Fibroblast of lung (primary cell): ENCODE data around the gene NUMA1.

ENCODE experiments used
- EZH2 ChIP-seq: IDR thresholded peaks from 2 replicates; pipeline ENCODE4 v1.5.1; 2012; ENCODE audit warnings: low read length, control low read depth, mild to moderate bottlenecking; ENCODE audit errors: missing control alignments
- TF ChIP-seq, protein P1 (sequence below), 2 donors: IDR thresholded peaks in 1 of 2; conservative IDR thresholded peaks in 1 of 2; 1 replicate in 1 of 2; 2 replicates in 1 of 2; pipeline ENCODE4 v1.5.1; 2011 to 2012; ENCODE audit warnings: low read length in 2 of 2, control low read depth in 1 of 2, inconsistent platforms in 1 of 2, low read depth in 1 of 2, mild to moderate bottlenecking in 1 of 2

DNA sequence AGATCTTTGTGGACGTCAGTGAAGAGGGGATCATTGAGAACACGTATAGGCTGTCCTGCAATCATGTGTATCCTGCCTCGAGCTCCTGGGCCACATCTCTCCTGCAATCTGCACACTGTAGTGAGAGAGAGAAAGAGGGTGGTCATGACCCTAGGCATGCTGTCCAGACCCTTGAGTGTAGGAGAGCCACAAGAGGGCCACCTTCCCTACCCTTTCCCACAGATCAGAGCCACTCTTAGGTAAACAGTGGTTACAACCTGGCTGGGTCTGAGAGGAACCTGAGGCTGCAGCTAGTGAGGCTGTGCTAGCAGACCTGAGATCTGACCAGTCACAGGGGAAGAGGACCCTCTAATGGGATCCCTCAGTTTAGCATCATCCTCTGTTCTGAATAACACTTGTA, 85.6 kb downstream of the NUMA1 start:
- TF ChIP-seq, protein P1, sequence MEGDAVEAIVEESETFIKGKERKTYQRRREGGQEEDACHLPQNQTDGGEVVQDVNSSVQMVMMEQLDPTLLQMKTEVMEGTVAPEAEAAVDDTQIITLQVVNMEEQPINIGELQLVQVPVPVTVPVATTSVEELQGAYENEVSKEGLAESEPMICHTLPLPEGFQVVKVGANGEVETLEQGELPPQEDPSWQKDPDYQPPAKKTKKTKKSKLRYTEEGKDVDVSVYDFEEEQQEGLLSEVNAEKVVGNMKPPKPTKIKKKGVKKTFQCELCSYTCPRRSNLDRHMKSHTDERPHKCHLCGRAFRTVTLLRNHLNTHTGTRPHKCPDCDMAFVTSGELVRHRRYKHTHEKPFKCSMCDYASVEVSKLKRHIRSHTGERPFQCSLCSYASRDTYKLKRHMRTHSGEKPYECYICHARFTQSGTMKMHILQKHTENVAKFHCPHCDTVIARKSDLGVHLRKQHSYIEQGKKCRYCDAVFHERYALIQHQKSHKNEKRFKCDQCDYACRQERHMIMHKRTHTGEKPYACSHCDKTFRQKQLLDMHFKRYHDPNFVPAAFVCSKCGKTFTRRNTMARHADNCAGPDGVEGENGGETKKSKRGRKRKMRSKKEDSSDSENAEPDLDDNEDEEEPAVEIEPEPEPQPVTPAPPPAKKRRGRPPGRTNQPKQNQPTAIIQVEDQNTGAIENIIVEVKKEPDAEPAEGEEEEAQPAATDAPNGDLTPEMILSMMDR (conservative IDR thresholded peaks at IDR 0.05 in 1 of 2, IDR thresholded peaks at IDR 0.05 in 1 of 2; ENCODE audit: low read depth in 1 of 2, low read length in 2 of 2) = no peak
- no peak for TF ChIP-seq EZH2
